Neural cell (in vitro differentiated cells): ENCODE data around the gene RASL10A. TPM values are rescaled to one million over a fixed set of nuclear protein-coding genes. Genes with fewer than 3 reads are reported as not detected.

Experiments
- H2AFZ ChIP-seq: fragments of 200-600, 300-800 bp; sonication (generic), shearing (Covaris generic); 2 replicates; pipeline ENCODE4 v1.6.0; 2014; ENCODE audit warnings: low read depth, mild to moderate bottlenecking, antibody characterized with exemption, low read length, moderate library complexity
- H3F3A ChIP-seq: fragments of 200-600 bp; shearing (Covaris generic); 2 replicates; pipeline ENCODE4 v1.6.1; 2016; ENCODE audit warnings: mild to moderate bottlenecking, moderate library complexity, mixed read lengths, antibody characterized with exemption, low read length; ENCODE audit not compliant: insufficient read depth, poor library complexity, severe bottlenecking
- H3K27ac ChIP-seq: fragments of 200-600, 300-800 bp; sonication (generic), shearing (Covaris generic); 2 replicates; pipeline ENCODE4 v1.5.1; 2014; ENCODE audit warnings: mild to moderate bottlenecking, low read length, moderate library complexity
- H3K27me3 ChIP-seq: fragments of 300-800, 200-600 bp; sonication (generic), shearing (Covaris generic); 2 replicates; pipeline ENCODE4 v1.6.0; 2014; ENCODE audit warnings: mild to moderate bottlenecking, low read depth, low read length, moderate library complexity; ENCODE audit not compliant: insufficient read depth
- H3K36me3 ChIP-seq: fragments of 300-800, 200-600 bp; sonication (generic), shearing (Covaris generic); 2 replicates; pipeline ENCODE4 v1.5.1; 2014; ENCODE audit warnings: mild to moderate bottlenecking, antibody characterized with exemption, low read length, moderate library complexity; ENCODE audit not compliant: insufficient read depth
- H3K4me2 ChIP-seq: fragments of 300-800, 200-600 bp; sonication (generic), shearing (Covaris generic); 2 replicates; pipeline ENCODE4 v1.6.0; 2014; ENCODE audit warnings: mild to moderate bottlenecking, low read length
- H3K4me3 ChIP-seq: fragments of 300-800, 200-600 bp; sonication (generic), shearing (Covaris generic); 2 replicates; pipeline ENCODE4 v1.5.1; 2014; ENCODE audit warnings: mild to moderate bottlenecking, low read length, moderate library complexity
- H3K79me2 ChIP-seq: fragments of 200-600 bp; shearing (Covaris generic); replicated peaks from 2 replicates; pipeline ENCODE4 v1.6.0; 2014; ENCODE audit warnings: mild to moderate bottlenecking, low read length, moderate library complexity; ENCODE audit not compliant: insufficient read depth
- H3K9ac ChIP-seq: fragments of 300-800, 200-600 bp; sonication (generic), shearing (Covaris generic); 2 replicates; pipeline ENCODE4 v1.6.1; 2016; ENCODE audit warnings: mild to moderate bottlenecking, low read length, mixed read lengths
- H3K9me2 ChIP-seq: fragments of 200-600 bp; shearing (Covaris generic); 2 replicates; pipeline ENCODE4 v1.6.1; 2016; ENCODE audit warnings: mild to moderate bottlenecking, low read length, mixed read lengths; ENCODE audit not compliant: insufficient read depth
- H3K9me3 ChIP-seq: fragments of 200-600, 300-800 bp; sonication (generic), shearing (Covaris generic); 2 replicates; pipeline ENCODE4 v1.6.1; 2016; ENCODE audit warnings: mild to moderate bottlenecking, mixed run types, low read length, moderate library complexity, mixed read lengths
- H4K20me1 ChIP-seq: fragments of 200-600 bp; shearing (Covaris generic); 2 replicates; pipeline ENCODE4 v1.6.1; 2016; ENCODE audit warnings: mild to moderate bottlenecking, mixed run types; ENCODE audit not compliant: insufficient read depth
- CTCF ChIP-seq: fragments of 450-650 bp; IDR thresholded peaks from 2 replicates; pipeline ENCODE4 v1.5.1; 2014; ENCODE audit warnings: antibody characterized with exemption, mild to moderate bottlenecking, moderate library complexity; ENCODE audit not compliant: poor library complexity, severe bottlenecking
- EP300 ChIP-seq: fragments of 450-650 bp; conservative IDR thresholded peaks from 2 replicates; pipeline ENCODE4 v1.6.1; 2014; ENCODE audit warnings: antibody characterized with exemption, mild to moderate bottlenecking, moderate library complexity; ENCODE audit not compliant: poor library complexity, severe bottlenecking
- EZH2 ChIP-seq: fragments of 200-600, 300-800 bp; shearing (Covaris generic), sonication (generic); IDR thresholded peaks from 2 replicates; pipeline ENCODE4 v1.6.1; 2014; ENCODE audit warnings: antibody characterized with exemption, low read length, borderline replicate concordance, mild to moderate bottlenecking; ENCODE audit not compliant: insufficient read depth, poor library complexity, severe bottlenecking
- MXI1 ChIP-seq: fragments of 450-650 bp; conservative IDR thresholded peaks from 2 replicates; pipeline ENCODE4 v1.6.1; 2014; ENCODE audit warnings: antibody characterized with exemption, mild to moderate bottlenecking; ENCODE audit not compliant: poor library complexity, severe bottlenecking
- POLR2AphosphoS5 ChIP-seq: IDR thresholded peaks from 2 replicates; pipeline ENCODE4 v1.6.1; 2012
- SMC3 ChIP-seq: fragments of 450-650 bp; conservative IDR thresholded peaks from 2 replicates; pipeline ENCODE4 v1.6.1; 2014; ENCODE audit warnings: antibody characterized with exemption, mild to moderate bottlenecking, moderate library complexity; ENCODE audit not compliant: poor library complexity
- TAF1 ChIP-seq: IDR thresholded peaks from 2 replicates; pipeline ENCODE4 v1.6.1; 2012; ENCODE audit warnings: low read depth
- polyA plus RNA-seq: library from polyadenylated mRNA; depleted of rRNA; stranded (reverse); fragments of >200 nt; gene quantifications from 2 replicates; pipeline ENCODE4 v1.2.3, GENCODE V29; 2014
- TF ChIP-seq, protein P1 (sequence below): IDR thresholded peaks from 2 replicates; pipeline ENCODE4 v1.6.1; 2012; ENCODE audit warnings: borderline replicate concordance

The RASL10A gene
- polyA plus RNA-seq, 1 donor from 2014 or later = 3.0 TPM

DNA sequence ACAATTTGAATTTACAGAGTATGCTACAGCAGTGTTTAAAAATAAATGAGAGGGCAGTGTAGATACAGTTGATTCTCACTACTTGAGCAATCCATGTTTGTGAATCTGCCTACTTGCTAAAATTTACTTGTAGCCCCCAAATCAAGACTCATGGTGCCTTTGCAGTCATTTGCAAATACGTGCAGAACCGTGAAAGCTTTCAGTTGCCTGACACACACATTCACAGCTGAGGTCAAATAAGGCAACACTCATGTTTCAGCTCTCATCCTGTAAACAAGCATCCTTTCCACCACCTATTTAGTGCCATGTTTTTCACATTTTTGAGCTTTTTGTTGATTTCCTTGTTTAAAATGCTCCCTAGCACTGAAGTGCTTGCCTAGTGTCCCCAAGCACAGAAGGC, 32.5 kb upstream of the RASL10A start:
- Histone ChIP-seq H3K9ac (no peak overlapping the region), H3K4me2 (no peak overlapping the region), H3K9me3 (no peaks in the 10 kb centered on the region), H2AFZ (no peak overlapping the region), H3K9me2 (no peaks in the 10 kb centered on the region), H3K4me3 (no peak overlapping the region), H3K79me2 (no peaks in the 10 kb centered on the region), H4K20me1 (no peaks in the 10 kb centered on the region), H3F3A (no peaks in the 10 kb centered on the region), H3K27ac (no peak overlapping the region), H3K27me3 (no peaks in the 10 kb centered on the region), H3K36me3 (peaks cover 9% of the 10 kb centered on the region)
- TF ChIP-seq, protein P1, sequence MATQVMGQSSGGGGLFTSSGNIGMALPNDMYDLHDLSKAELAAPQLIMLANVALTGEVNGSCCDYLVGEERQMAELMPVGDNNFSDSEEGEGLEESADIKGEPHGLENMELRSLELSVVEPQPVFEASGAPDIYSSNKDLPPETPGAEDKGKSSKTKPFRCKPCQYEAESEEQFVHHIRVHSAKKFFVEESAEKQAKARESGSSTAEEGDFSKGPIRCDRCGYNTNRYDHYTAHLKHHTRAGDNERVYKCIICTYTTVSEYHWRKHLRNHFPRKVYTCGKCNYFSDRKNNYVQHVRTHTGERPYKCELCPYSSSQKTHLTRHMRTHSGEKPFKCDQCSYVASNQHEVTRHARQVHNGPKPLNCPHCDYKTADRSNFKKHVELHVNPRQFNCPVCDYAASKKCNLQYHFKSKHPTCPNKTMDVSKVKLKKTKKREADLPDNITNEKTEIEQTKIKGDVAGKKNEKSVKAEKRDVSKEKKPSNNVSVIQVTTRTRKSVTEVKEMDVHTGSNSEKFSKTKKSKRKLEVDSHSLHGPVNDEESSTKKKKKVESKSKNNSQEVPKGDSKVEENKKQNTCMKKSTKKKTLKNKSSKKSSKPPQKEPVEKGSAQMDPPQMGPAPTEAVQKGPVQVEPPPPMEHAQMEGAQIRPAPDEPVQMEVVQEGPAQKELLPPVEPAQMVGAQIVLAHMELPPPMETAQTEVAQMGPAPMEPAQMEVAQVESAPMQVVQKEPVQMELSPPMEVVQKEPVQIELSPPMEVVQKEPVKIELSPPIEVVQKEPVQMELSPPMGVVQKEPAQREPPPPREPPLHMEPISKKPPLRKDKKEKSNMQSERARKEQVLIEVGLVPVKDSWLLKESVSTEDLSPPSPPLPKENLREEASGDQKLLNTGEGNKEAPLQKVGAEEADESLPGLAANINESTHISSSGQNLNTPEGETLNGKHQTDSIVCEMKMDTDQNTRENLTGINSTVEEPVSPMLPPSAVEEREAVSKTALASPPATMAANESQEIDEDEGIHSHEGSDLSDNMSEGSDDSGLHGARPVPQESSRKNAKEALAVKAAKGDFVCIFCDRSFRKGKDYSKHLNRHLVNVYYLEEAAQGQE = no peak
- TF ChIP-seq CTCF = no peak
- no peak for TF ChIP-seq POLR2AphosphoS5
- no peak for TF ChIP-seq EP300
- TF ChIP-seq SMC3 = no peak
- no peak for TF ChIP-seq TAF1
- TF ChIP-seq MXI1 = no peak

DNA sequence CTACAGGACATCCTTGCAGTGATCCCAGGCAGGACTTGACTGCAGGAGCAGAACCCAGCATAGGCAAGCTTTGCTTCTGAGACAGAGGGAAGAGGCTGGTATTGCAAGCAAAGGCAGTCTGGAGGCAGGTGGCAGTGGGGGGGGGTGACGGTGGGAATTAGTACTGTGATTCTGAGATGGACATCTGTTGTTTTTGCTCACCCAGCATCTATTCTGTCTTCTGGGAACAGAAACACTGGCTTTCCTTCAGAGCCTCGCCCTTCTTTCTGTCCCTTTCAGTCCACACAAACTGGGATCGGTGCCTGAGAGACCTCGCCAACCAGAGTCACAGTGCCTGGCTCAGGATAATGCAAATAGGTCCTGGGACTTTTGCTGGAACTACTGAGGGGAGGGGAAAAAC, 31.2 kb upstream of the RASL10A start:
- no peaks in the 10 kb centered on the region for H3F3A ChIP-seq
- no peaks in the 10 kb centered on the region for H3K27me3 ChIP-seq
- no peak overlapping the region for H3K27ac ChIP-seq
- no peaks in the 10 kb centered on the region for H3K79me2 ChIP-seq
- no peak overlapping the region for H2AFZ ChIP-seq
- peaks cover 9% of the 10 kb centered on the region for H3K36me3 ChIP-seq
- TF ChIP-seq EP300 (no peak), EZH2 (no peak), POLR2AphosphoS5 (no peak)
- TF ChIP-seq, protein P1 = no peak
- H3K9me2 ChIP-seq = no peaks in the 10 kb centered on the region
- H4K20me1 ChIP-seq = no peaks in the 10 kb centered on the region
- no peaks in the 10 kb centered on the region for H3K9me3 ChIP-seq
- H3K4me3 ChIP-seq = no peak overlapping the region
- H3K9ac ChIP-seq = no peak overlapping the region
- no peak overlapping the region for H3K4me2 ChIP-seq
